GM19463 (cell line): Measurements from ENCODE around the gene TRMT2B.
"Not testable (repeated sequence)": the region's sequence is repeated elsewhere in the genome, so short reads cannot be mapped to it uniquely, and the experiment has no call there.

Experiments
- ATAC-seq: cut with Tn5 transposase; IDR thresholded peaks from one replicate; pipeline ENCODE4 v1.9.1; 2021; ENCODE audit warnings: mild to moderate bottlenecking, moderate library complexity; ENCODE audit not compliant: unreplicated experiment

TRMT2B gene

GRCh38 chrX:101051549-101052302 lies at the start of gene TRMT2B:
Gene TRMT2B (minus strand): TSS chrX:101052111. CDS start chrX:101042289, 9,822 bp downstream.
- peak; percentile 88 for ATAC-seq

- peak; percentile 99 for ATAC-seq
Measured at GRCh38 chrX:101097546-101098453, 45.9 kb upstream of the TRMT2B start, which contains the start of gene CENPI. Gene CENPI (plus strand): TSS chrX:101098204. CDS start chrX:101101071, 2,867 bp downstream.

GRCh38 chrX:101091817-101092216 lies 39.9 kb upstream of the TRMT2B start:
- no peak for ATAC-seq

GRCh38 chrX:101081231-101081630 lies 29.3 kb upstream of the TRMT2B start:
- ATAC-seq = no peak

- ATAC-seq = no peak
Measured at GRCh38 chrX:101080326-101081124, 28.6 kb upstream of the TRMT2B start.

- no peak for ATAC-seq
Measured at GRCh38 chrX:101079736-101080270, 27.9 kb upstream of the TRMT2B start.

- no peak for ATAC-seq
Measured at GRCh38 chrX:101078716-101079598, 27.0 kb upstream of the TRMT2B start, which contains the start of gene TMEM35A. Gene TMEM35A (plus strand): TSS chrX:101078879. CDS start chrX:101079003, 124 bp downstream.

- ATAC-seq = no peak
Measured at GRCh38 chrX:101071582-101071981, 19.7 kb upstream of the TRMT2B start.

- no peak for ATAC-seq
Measured at GRCh38 chrX:101062176-101062575, 10.3 kb upstream of the TRMT2B start.

- ATAC-seq = peak; percentile 83
Measured at GRCh38 chrX:101057093-101057714, 5.3 kb upstream of the TRMT2B start.

GRCh38 chrX:101056551-101056950 lies 4.6 kb upstream of the TRMT2B start:
- not testable (repeated sequence) for ATAC-seq

- ATAC-seq = no peak
Measured at GRCh38 chrX:101051153-101051548, 760 bp downstream of the TRMT2B start.

- ATAC-seq = no peak
Measured at GRCh38 chrX:101040197-101040596, 11.7 kb downstream of the TRMT2B start.

- ATAC-seq = no peak
Measured at GRCh38 chrX:101037231-101037630, 14.7 kb downstream of the TRMT2B start.

GRCh38 chrX:101029665-101030064 lies 22.2 kb downstream of the TRMT2B start:
- ATAC-seq = no peak

GRCh38 chrX:101028562-101028961 lies 23.3 kb downstream of the TRMT2B start:
- ATAC-seq = no peak

GRCh38 chrX:101025126-101025525 lies 26.8 kb downstream of the TRMT2B start:
- ATAC-seq = no peak

- ATAC-seq = no peak
Measured at GRCh38 chrX:101022020-101022419, 29.9 kb downstream of the TRMT2B start.

GRCh38 chrX:101012031-101012430 lies 39.9 kb downstream of the TRMT2B start:
- ATAC-seq = not testable (repeated sequence)
